GM19043 (cell line): Measurements from ENCODE around the gene RAB3IL1.

Experiments
- ATAC-seq: cut with Tn5 transposase; IDR thresholded peaks from one replicate; pipeline ENCODE4 v1.9.1; 2021; ENCODE audit warnings: low read depth; ENCODE audit not compliant: unreplicated experiment

Gene RAB3IL1

GRCh38 chr11:61871158-61871597 is 46.2 kb downstream of the RAB3IL1 start:
- peak; percentile 74 for ATAC-seq

DNA sequence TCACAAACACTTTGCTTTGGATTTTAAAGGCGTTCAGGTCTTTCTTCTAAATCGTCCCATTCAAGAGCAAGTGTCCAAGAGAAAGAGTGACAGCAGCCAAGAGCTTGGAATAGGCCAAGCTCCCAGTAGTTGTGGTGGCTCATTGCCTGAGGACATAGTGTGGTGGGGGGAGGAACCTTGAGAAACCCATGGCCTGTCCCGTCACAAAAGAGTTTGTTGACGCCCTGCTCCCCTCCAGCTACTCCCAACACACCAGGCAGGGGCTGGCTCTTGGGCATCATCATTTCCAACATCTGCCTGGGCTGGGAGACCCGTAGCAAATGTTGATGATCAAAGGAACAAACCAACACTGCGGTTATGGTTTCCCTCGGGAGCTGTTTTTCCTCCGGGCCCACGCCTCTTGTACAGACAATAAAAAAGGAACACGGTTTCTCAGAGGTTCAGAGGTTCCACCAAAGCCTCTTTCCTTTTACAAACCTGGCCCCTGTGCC is 46.8 kb downstream of the RAB3IL1 start:
- no peak for ATAC-seq

GRCh38 chr11:61869708-61870451 is 47.5 kb downstream of the RAB3IL1 start:
- no peak for ATAC-seq

- no peak for ATAC-seq
These were observed 48.0 kb downstream of the RAB3IL1 start for GRCh38 chr11:61869429-61869707.

DNA sequence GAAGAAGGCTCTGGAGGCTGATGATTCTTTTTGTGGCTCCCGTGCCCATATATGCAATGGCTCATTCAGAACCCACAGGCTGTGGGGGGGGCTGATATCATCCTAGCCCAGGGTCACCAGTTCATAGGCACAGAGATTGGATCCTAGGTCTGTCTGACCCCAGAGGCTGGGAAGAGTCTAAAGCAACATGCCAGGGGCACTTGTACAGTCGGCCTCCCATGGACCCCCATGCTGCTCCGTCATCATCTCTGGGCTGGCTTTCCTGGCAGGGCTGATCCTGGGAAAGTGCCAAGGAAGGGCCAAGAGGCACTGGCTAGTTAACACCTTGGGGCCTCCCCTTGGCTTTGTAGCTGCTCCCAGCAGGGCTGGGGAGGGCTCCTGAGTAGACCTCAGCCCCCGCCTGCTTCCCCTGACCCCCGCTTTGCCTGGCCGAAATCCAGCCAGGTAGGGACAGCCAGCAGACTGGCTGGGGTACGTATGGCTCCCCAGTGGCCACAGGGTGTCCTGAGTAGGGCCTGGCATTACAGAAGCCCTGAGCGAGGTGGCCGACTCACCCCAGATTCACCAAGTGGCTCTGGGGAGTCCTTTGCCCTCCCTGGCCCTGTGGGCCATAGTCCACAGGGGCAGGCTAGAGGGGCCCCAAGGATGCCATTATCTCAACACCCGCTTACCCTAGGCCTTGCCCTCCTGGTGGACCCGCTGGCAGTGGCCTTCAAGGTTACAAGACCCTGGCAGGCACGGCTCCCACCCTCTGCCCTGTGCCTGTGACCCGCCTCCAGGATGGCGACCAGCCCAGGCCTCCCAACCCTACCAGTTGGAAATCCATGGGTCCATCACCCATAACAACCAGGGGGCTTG is 48.6 kb downstream of the RAB3IL1 start:
- no peak for ATAC-seq

DNA sequence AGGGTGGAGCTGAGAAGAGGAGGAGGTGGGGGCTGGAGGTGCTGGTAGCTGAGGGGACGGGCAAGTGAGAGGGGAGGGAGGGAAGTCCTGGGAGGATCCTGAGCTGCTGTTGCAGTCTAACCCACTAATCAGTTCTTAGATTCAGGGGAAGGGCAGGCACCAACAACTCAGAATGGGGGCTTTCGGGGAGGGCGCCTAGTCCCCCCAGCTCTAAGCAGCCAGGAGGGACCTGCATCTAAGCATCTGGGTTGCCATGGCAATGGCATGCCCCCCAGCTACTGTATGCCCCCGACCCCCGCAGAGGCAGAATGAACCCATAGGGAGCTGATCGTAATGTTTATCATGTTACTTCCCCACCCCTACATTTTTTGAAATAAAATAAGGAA is 50.4 kb downstream of the RAB3IL1 start:
- no peak for ATAC-seq

DNA sequence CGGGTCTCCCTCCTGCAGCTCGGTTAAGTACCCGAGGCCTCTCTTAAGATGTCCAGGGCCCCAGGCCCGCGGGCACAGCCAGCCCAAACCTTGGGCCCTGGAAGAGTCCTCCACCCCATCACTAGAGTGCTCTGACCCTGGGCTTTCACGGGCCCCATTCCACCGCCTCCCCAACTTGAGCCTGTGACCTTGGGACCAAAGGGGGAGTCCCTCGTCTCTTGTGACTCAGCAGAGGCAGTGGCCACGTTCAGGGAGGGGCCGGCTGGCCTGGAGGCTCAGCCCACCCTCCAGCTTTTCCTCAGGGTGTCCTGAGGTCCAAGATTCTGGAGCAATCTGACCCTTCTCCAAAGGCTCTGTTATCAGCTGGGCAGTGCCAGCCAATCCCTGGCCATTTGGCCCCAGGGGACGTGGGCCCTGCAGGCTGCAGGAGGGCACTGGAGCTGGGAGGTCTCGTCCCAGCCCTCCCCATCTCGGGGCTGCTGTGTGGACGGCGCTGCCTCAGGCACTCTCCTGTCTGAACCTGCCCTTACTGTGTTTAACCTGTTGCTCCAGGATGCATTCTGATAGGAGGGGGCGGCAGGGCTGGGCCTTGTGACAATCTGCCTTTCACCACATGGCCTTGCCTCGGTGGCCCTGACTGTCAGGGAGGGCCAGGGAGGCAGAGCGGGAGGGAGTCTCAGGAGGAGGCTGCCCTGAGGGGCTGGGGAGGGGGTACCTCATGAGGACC is 51.0 kb downstream of the RAB3IL1 start:
- no peak for ATAC-seq

DNA sequence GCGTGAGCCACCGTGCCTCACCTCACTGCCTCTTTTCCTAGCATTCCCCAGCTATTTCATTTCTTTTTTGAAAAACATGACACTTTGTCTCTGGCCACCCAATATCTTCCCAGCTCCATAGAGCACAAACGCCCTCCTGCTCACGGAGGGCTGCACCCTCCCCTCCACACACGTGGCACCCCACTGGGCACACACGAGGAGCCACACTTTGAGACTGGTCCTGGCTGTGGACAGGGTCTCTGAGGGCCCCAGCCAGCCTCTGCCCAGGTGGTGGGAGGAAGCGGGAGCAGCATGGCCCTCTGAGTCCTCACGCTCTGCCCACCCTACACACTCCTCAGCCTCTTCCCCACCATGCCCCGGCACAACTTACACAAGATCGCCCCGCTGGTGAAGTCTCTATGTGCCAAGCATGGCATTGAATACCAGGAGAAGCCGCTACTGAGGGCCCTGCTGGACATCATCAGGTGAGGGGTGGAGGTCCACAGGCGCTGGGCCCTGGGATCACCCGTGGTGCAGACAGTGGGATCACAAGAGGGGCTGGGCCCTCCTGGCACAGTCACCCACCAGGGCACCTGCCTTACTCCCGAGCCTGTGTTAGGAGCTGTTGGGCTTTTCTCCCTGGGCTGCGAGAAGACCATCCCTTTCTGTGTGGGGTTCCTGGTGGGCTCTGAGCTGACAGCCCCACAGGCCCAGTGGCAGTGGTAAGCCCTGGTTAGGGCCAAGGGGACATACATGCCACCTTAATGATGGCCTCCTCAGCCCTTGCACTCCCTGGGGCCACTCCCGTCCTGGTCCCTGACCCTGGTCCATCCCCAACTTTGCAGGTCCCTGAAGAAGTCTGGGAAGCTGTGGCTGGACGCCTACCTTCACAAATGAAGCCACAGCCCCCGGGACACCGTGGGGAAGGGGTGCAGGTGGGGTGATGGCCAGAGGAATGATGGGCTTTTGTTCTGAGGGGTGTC is 52.3 kb downstream of the RAB3IL1 start:
- ATAC-seq: no peak

- ATAC-seq: no peak
These were observed 53.8 kb downstream of the RAB3IL1 start for GRCh38 chr11:61863548-61864081.

- ATAC-seq: no peak
These were observed 54.4 kb downstream of the RAB3IL1 start for GRCh38 chr11:61862714-61863547.

DNA sequence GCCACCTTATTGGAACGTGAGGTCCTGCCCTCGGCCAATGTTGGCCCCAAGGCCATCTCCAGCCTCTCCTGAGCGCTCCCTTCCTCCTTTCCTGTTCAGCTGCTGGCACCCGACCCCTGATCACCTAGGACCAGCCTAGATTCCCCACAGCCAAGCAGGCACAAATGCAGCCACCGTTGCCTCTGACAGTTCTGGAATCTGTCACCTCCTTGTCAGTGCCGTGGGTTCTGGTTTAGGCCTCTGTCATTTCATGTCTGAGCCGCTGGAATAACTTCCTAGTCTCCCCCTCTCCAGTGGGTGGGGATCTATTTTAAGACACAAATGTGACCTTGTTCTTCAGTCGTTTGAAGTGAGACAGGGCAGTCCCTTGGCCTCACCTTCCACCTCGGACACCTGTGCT is 55.7 kb downstream of the RAB3IL1 start:
- ATAC-seq: no peak

DNA sequence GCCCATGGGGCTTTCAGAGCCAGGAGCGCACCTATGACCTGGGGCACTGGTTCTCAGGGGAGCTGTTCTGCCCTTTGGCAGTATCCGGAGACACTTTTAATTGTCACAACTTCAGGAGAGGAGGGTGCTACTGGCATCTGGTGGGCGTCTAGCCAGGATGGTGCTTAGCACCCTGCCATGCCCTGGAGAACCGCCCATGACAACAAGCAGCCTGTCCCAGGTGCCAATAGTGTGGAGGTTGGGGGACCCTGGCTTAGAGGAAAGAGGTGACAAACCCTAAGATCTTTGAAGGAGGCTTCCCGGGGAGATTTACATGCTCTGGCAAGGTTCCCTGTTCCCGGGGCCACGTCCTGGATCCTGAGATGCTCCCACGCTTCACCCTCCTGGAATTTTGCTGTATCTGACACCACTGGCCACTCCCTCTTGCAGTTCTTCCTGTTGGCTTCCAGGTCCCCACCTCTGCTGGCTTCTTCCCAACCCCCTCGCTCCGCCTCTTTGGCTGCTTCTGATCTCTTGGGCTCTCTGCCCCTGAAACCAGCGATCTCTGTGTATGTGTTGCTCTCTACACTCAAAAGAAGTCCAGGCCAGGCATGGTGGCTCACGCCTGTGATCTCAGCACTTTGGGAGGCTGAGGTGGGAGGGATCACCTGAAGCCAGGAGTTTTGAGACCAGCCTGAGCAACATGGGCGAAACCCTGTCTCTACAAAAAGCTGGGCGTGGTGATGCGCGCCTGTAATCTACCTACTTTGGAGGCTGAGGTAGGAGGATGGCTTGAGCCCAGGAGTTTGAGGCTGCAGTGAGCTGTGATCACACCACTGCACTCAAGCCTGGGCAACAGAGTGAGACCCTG is 57.1 kb downstream of the RAB3IL1 start:
- ATAC-seq: no peak

GRCh38 chr11:61855939-61856680 is 61.3 kb downstream of the RAB3IL1 start:
- no peak for ATAC-seq

- ATAC-seq: no peak
These were observed 62.2 kb downstream of the RAB3IL1 start for GRCh38 chr11:61854966-61855714.

GRCh38 chr11:61854206-61854895 is 63.0 kb downstream of the RAB3IL1 start:
- ATAC-seq: no peak

GRCh38 chr11:61853698-61854169 is 63.6 kb downstream of the RAB3IL1 start:
- no peak for ATAC-seq
